ENCODE results near the gene ADGRG3. TPM values are rescaled to one million over a fixed set of nuclear protein-coding genes. Genes with fewer than 3 reads are reported as not detected.

ADGRG3 gene
- total RNA-seq, 1 experiment from 2014 or later: not detected

- no peaks in the 10 kb centered on the region for H3K9me3 ChIP-seq (ENCODE audit: control insufficient read depth in 1 of 2, insufficient read depth in 1 of 2, low read depth in 1 of 2, low read length in 2 of 2)
- no peak overlapping the region for H3K27ac ChIP-seq (ENCODE audit: low read depth, low read length)
- peaks cover 0 to 8% of the 10 kb centered on the region in 2 experiments; a peak in 1 of 4 replicates for H3K4me1 ChIP-seq (ENCODE audit: control insufficient read depth in 1 of 2, insufficient read depth in 2 of 2, low read length in 2 of 2)
- H4K20me1 ChIP-seq (ENCODE audit: insufficient read depth): no peaks in the 10 kb centered on the region
- H3K79me2 ChIP-seq (ENCODE audit: insufficient read depth, low read length): no peaks in the 10 kb centered on the region
- no peak for ATAC-seq
- no peak overlapping the region for H3K4me2 ChIP-seq (ENCODE audit: low read length)
- no peaks in the 10 kb centered on the region for H3K27me3 ChIP-seq (ENCODE audit: insufficient read depth, low read length)
- no peak overlapping the region for H2AFZ ChIP-seq (ENCODE audit: low read depth, low read length, poor library complexity, severe bottlenecking)
- no peak for DNase-seq (ENCODE audit: low read depth, low spot score)
- no peak overlapping the region for H3K9ac ChIP-seq (ENCODE audit: low read length)
- H3K4me3 ChIP-seq (replicated peaks in 1 of 2; ENCODE audit: low read depth in 1 of 2, low read length in 2 of 2): no peak overlapping the region
- ChIA-PET POLR2A (no interaction called here), RAD21 (ENCODE audit: low non-redundant PET in 1 of 2, low total read pairs in 2 of 2, uncharacterized antibody in 2 of 2, unreplicated experiment in 2 of 2) (interaction anchor here in 1 of 2 experiments (0.7 kb wide), 2 partner anchors 74 to 83 kb away, joined by 3 to 5 read pairs; no protein-coding TSS in a partner anchor), CTCF (no interaction called here)
- H3K36me3 ChIP-seq (ENCODE audit: control insufficient read depth in 1 of 2, insufficient read depth in 2 of 2, low read length in 2 of 2): no peaks in the 10 kb centered on the region; a peak in 1 of 4 replicates
- intact Hi-C loops (cut with micrococcal nuclease): no loop called here
- no peaks in the 10 kb centered on the region for H3K9me2 ChIP-seq (ENCODE audit: insufficient read depth)
- no peak for TF ChIP-seq REST (IDR thresholded peaks at IDR 0.05; ENCODE audit: low read depth)
- no peak for TF ChIP-seq POLR2AphosphoS5 (IDR thresholded peaks at IDR 0.05; ENCODE audit: low read depth, low read length)
- no peak for TF ChIP-seq ZBTB33 (IDR thresholded peaks at IDR 0.05; ENCODE audit: extremely low read depth, insufficient replicate concordance, low read length)
- no peak for TF ChIP-seq CBX3 (IDR thresholded peaks at IDR 0.05; ENCODE audit: low read depth)
- TF ChIP-seq SIN3A (IDR thresholded peaks at IDR 0.05; ENCODE audit: low read depth): no peak
- no peak for TF ChIP-seq EGR1 (IDR thresholded peaks at IDR 0.05; ENCODE audit: low read depth)
- no peak for TF ChIP-seq SP1 (IDR thresholded peaks at IDR 0.05; ENCODE audit: low read depth)
- TF ChIP-seq RAD21 (IDR thresholded peaks at IDR 0.05; ENCODE audit: low read depth): no peak
- TF ChIP-seq ELF1 (IDR thresholded peaks at IDR 0.05; ENCODE audit: borderline replicate concordance, low read depth): no peak
- TF ChIP-seq CTCF (IDR thresholded peaks at IDR 0.05 in 2 of 3, conservative IDR thresholded peaks at IDR 0.05 in 1 of 3; ENCODE audit: borderline replicate concordance in 1 of 3, insufficient read depth in 1 of 3, low read depth in 2 of 3, low read length in 2 of 3): no peak
- TF ChIP-seq ZNF274 (IDR thresholded peaks at IDR 0.05; ENCODE audit: low read depth, low read length): no peak
- no peak for TF ChIP-seq EZH2 (IDR thresholded peaks at IDR 0.05)
- no peak for TF ChIP-seq MAX (IDR thresholded peaks at IDR 0.05)
- TF ChIP-seq JUND (IDR thresholded peaks at IDR 0.05): no peak
- no peak for TF ChIP-seq SRF (IDR thresholded peaks at IDR 0.05; ENCODE audit: low read depth)
- BruUV-seq (replicated peaks): no TSS peak
These were observed 3.5 kb upstream of the ADGRG3 start for GRCh38 chr16:57664662-57665025.

Data from HCT116 (cell line).